Measurements from ENCODE around the gene CSRNP2. TPM values are rescaled to one million over a fixed set of nuclear protein-coding genes. Genes with fewer than 3 reads are reported as not detected.
"Not testable (repeated sequence)": the region's sequence is repeated elsewhere in the genome, so short reads cannot be mapped to it uniquely, and the experiment has no call there.

Gene CSRNP2
- polyA plus RNA-seq, 12 donors: 20.5 to 32.8 (median 27.0) TPM; not detected in 1

DNA sequence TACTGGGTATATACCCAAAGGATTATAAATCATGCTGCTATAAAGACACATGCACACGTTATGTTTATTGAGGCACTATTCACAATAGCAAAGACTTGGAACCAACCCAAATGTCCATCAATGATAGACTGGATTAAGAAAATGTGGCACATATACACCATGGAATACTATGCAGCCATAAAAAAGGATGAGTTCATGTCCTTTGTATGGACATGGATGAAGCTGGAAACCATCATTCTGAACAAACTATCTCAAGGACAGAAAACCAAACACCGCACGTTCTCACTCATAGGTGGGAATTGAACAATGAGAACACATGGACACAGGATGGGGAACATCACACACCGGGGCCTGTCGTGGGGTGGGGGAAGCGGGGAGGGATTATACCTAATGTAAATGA, 4.5 kb downstream of the CSRNP2 start:
- DNase-seq: not testable (repeated sequence)

DNA sequence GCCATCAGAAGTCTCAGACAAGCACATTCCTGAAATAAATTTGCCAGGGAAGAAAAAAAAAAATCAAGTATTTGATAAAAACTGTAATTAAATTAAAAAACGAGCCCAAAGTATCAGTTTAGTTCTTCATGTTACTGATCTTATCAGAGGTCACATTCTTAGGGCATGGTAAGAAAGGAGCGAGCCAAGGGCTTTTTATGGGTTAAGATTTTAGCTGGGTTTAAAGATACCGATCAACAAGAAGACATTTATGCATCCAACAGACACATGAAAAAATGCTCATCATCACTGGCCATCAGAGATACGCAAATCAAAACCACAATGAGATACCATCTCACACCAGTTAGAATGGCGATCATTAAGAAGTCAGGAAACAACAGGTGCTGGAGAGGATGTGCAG, 5.0 kb downstream of the CSRNP2 start:
- DNase-seq: not testable (repeated sequence)

GRCh38 chr12:51077930-51078329, 5.5 kb downstream of the CSRNP2 start:
- DNase-seq: no peak

- DNase-seq: no peak
These were observed 7.0 kb downstream of the CSRNP2 start for GRCh38 chr12:51076236-51076930.

GRCh38 chr12:51075390-51075789, 8.0 kb downstream of the CSRNP2 start:
- DNase-seq: no peak

DNA sequence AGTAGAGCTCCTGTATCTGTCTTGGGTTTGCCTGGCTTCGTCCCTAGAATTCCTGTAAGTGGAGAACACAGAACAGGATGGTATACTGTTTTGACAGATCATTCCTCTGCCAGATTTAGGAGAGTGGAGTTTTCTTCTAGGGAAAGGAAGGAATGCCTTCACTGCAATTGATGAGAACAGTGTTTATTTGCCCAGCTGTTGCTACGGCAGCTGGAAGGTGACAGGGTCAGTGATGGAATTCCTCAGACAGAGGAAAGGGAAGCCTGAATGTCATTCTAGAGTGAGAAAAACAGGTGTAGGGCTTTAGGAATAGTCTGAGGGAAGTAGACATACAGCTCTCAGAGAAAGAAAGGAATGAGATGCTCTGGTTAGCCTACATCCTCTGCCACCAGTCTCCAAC, 11.7 kb downstream of the CSRNP2 start:
- no peak for DNase-seq

GRCh38 chr12:51070004-51070403, 13.4 kb downstream of the CSRNP2 start:
- DNase-seq: no peak

- DNase-seq: no peak
These were observed 15.6 kb downstream of the CSRNP2 start for GRCh38 chr12:51067771-51068170.

DNA sequence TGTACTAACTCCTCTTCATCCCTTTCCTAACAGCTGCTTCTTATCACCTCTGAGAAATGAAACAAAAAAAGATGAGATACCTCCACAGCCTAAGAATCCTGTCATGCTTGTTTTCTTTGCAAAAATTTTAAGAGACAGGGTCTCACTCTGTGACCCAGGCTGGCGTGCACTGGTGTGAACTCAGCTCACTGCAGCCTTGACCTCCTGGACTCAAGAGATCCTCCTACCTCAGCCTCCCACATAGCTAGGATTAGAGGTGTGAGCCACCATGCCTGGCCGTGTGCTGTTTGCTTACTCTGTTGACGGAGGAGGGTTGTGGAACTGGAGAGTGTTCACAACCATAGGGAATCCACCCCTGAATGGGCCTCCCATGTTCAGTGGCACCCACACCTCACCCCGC, 16.2 kb downstream of the CSRNP2 start:
- no peak for DNase-seq

DNA sequence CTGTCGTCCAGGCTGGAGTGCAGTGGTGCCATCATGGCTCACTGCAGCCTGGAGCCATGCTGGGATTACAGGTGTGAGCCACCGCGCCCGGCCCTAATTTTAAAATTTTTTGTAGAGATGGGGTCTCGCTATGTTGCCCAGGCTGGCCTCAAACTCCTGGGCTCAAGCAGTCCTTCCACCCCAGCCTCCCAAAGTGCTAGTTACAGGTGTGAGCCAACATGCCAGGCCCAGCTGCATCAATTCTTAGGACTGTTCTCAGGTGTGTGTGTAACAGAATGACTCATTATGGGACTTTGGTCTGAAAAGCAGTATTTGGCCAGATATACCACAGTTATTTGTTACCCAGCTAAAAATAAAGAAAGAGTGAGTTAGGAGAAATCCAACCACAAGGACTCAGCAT, 17.9 kb downstream of the CSRNP2 start:
- DNase-seq: no peak

- no peak for DNase-seq
These were observed 20.6 kb downstream of the CSRNP2 start for GRCh38 chr12:51062631-51063397.

DNA sequence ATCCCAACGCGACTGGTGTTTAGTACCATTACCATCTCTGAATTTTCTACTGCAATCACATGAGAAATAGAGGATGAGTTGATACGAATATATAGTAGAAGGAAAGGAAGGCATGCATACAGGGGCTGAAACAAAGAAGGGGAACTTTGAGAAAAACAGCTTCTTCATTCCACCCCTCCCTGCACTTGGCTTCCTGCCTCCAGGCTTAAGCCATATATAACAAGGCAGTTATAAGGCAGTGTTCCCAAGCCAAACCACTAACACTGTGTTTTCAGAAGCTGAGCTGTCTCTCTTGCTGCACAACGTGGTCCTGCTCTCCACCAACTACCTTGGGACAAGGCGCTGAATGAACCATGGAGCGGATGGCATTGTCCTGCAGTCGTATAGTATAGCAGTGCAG, 24.3 kb downstream of the CSRNP2 start:
- DNase-seq: no peak

GRCh38 chr12:51056242-51056641, 27.2 kb downstream of the CSRNP2 start:
- no peak for DNase-seq

DNA sequence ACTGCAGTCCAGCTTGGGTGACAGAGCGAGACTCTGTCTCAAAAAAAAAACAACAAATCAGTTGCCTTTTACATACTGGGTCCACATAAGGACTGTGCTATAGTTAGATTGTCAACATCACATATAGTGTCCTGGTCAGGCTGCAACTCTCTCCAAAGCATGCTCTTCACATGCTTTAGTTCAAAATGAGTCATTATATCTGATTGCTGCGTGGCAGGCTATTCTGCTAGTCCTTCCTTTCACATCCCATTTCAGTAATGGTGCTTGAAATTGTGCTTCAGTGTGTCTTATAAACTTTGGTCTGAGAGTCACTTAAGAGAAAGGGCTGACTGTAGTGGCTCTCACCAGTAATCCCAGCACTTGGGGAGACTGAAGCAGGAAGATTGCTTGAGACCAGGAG, 28.3 kb downstream of the CSRNP2 start:
- DNase-seq: no peak

- no peak for DNase-seq
These were observed 31.6 kb downstream of the CSRNP2 start for GRCh38 chr12:51051787-51052186.

- no peak for DNase-seq
These were observed 33.9 kb downstream of the CSRNP2 start for GRCh38 chr12:51049525-51049924.

DNA sequence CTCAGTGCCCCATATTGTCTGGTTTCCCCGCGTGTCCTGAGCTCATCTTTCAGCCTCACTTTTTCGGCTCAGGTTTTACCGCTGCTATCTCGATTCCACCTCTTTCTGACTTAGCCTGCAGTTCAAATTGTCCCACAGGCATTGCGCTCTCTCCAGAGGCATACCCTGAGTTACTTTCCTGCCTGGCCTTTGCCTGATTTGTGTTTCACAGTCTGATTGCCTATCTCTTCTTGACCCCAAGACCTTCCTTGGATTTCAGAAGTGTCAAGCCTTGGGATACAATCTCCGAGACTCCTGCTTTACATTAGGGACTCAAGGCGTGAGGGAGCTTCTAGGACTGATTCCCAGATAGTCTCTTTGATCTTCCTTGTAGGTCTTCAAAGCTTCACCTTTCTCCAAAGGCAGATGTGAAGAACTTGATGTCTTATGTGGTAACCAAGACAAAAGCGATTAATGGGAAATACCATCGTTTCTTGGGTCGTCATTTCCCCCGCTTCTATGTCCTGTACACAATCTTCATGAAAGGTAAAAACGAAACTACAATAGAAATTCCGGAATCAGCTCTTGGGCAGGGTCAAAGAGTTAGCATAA, 34.6 kb downstream of the CSRNP2 start:
- no peak for DNase-seq

DNA sequence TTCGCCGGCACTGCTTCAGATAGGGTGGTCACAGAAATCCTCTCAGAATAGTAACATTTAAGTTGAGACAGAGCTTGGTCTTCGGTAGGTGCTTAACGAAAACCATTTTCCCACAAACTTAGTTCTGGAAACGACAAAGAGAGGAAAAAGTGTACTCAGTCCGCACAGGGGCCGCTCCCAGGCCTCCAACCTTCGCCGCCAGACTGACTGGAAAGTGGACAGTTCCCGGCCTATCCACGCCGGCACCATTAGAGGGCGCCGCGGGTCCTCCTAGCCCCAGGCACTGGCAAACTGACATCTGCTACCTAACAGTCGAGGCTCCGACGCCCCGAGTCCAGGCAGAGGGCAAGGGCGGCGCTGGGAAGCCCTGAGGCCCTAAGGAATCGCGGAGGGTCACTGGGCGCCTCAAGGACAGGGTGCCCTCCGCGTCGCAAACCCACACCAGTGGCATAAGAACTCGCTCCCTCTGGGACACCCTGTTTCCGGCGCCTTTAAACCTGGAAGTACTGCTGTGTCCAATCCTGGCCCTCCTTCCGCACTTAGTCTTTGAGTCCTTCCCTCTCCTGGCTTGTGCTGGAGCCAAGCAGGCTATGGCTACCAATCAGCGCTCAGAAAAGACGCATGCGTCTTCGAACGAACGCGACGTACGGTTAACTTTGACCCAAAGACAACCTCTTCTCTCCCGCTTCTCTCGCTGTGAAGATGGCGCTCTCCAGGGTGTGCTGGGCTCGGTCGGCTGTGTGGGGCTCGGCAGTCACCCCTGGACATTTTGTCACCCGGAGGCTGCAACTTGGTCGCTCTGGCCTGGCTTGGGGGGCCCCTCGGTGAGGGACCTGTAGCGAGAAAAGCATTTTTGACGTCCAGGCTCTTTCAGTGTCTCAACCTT, 35.5 kb downstream of the CSRNP2 start, which contains the start of gene LETMD1:
TSS of gene LETMD1 (plus strand) at position 673 of the 886 bp plus-strand sequence. CDS start at position 703, 30 bp downstream.
- peak; percentile 98 for DNase-seq

GRCh38 chr12:51036279-51036678, 47.1 kb downstream of the CSRNP2 start:
- no peak for DNase-seq

DNA sequence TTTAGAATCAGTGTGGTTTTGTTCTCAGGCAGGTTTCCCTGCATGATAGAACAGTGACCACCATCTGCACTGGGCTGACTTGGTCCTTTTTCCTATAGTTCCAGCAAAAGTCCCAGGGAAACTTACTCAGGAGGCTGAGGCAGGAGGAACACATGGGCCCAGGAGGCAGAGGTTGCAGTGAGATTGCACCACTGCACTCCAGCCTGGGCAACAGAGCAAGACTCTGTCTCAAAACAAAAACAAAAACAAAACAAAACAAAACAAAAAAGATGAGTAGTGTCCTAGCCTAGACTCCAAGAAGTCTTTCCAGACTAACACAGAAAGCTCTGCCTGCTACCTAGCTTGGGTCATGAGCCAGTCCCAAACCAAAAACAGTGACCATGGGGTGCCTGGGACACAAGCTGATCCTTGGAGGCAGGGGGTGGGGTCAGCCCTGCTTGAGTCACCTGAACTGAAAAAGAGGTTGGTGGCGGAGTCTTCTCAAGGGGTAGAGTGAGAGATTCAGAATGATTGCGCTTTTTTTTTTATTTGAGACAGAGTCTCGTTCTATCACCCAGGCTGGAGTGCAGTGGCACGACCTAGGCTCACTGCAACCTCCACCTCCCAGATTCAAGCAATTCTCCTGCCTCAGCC, 49.8 kb downstream of the CSRNP2 start:
- no peak for DNase-seq

GRCh38 chr12:51033048-51033447, 50.3 kb downstream of the CSRNP2 start:
- no peak for DNase-seq

GRCh38 chr12:51028813-51029150, 54.6 kb downstream of the CSRNP2 start:
- DNase-seq: no peak

Data from muscle of arm (tissue), 12 donors.